Measurements from ENCODE around the gene SIPA1.

The SIPA1 gene, protein sequence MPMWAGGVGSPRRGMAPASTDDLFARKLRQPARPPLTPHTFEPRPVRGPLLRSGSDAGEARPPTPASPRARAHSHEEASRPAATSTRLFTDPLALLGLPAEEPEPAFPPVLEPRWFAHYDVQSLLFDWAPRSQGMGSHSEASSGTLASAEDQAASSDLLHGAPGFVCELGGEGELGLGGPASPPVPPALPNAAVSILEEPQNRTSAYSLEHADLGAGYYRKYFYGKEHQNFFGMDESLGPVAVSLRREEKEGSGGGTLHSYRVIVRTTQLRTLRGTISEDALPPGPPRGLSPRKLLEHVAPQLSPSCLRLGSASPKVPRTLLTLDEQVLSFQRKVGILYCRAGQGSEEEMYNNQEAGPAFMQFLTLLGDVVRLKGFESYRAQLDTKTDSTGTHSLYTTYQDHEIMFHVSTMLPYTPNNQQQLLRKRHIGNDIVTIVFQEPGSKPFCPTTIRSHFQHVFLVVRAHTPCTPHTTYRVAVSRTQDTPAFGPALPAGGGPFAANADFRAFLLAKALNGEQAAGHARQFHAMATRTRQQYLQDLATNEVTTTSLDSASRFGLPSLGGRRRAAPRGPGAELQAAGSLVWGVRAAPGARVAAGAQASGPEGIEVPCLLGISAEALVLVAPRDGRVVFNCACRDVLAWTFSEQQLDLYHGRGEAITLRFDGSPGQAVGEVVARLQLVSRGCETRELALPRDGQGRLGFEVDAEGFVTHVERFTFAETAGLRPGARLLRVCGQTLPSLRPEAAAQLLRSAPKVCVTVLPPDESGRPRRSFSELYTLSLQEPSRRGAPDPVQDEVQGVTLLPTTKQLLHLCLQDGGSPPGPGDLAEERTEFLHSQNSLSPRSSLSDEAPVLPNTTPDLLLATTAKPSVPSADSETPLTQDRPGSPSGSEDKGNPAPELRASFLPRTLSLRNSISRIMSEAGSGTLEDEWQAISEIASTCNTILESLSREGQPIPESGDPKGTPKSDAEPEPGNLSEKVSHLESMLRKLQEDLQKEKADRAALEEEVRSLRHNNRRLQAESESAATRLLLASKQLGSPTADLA

DNA sequence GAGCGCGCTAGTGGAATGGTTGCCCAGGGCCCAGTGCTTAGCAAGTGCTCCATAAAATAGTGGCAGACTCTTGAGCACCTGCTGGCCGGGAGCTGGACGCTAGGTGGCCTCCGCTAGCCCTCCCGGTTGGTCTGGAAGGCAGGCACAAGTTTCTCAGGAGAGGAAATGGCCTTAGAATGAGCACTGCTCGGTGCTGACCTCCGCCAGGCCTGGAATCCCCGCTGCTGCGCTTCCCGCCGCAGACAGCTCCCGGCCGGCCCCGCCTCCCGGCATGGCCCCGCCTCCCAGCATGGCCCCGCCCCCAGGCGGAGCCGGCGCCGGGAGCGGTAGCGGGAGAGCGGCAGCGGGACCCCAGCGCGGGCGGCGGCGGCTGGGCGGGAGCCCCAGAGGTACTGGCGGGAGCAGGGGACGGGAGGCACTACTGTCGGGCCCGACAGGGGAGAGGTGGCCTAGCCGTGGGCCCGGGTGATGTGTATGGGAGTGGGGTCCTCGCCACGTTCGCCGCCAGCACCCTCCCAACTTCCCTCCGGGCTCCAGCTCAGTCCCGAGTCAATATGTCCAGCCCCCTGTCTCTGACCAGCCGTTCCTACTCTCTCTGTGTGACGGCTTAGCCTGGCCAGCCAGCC, at the start of gene SIPA1:
SIPA1 (plus strand) TSS at position 308 of the 626 bp plus-strand sequence. CDS start 2,821 bp downstream, outside the sequence.
- no peak for DNase-seq (ENCODE audit: low read depth)

DNA sequence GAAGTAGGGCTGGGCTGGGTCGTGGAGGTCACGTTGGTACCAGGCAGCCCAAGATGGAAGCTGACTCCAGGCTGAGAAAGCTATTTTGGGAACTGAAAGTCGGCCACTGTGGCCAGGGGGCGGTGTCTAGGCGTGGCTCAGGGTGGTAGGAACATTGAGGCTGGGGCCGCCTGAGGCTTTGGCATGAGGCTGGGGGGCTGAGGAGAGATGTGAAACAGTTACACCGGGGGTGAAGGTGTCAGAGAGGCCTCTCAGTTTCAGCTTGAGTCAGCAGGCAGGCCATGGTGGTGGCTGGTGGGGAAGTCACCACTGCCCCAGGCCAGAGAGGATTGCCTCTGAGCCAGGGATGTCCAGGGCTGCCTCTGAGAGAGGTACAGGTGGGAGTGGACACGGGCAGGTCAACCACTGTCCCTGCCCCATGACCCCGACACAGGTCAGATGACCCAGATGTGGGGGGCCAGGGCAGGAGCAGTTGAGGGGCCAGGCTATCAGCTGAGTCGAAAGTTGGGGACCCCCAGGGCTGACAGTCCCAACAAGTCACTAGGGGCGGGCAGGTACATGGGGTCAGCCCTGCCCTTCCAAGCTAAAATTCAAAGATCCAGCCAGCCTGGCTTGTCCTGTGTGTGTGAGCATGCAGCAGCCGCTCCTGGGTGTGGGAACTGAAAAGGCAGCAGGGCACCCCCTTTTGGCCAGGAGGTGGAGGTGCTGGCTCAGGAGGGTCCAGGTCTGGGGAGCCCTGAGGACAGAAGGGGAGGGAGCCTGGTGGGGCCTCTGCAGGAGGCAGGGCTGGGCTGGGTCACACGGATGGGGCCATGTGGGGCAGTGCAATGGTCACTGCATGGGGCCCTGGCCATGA, 49.5 kb upstream of the SIPA1 start:
- peak; percentile 55 for DNase-seq (ENCODE audit: low read depth)

GRCh38 chr11:65589444-65590239, 48.3 kb upstream of the SIPA1 start:
- DNase-seq (ENCODE audit: low read depth): no peak

GRCh38 chr11:65590240-65590738, 47.6 kb upstream of the SIPA1 start:
- DNase-seq (ENCODE audit: low read depth): no peak

DNA sequence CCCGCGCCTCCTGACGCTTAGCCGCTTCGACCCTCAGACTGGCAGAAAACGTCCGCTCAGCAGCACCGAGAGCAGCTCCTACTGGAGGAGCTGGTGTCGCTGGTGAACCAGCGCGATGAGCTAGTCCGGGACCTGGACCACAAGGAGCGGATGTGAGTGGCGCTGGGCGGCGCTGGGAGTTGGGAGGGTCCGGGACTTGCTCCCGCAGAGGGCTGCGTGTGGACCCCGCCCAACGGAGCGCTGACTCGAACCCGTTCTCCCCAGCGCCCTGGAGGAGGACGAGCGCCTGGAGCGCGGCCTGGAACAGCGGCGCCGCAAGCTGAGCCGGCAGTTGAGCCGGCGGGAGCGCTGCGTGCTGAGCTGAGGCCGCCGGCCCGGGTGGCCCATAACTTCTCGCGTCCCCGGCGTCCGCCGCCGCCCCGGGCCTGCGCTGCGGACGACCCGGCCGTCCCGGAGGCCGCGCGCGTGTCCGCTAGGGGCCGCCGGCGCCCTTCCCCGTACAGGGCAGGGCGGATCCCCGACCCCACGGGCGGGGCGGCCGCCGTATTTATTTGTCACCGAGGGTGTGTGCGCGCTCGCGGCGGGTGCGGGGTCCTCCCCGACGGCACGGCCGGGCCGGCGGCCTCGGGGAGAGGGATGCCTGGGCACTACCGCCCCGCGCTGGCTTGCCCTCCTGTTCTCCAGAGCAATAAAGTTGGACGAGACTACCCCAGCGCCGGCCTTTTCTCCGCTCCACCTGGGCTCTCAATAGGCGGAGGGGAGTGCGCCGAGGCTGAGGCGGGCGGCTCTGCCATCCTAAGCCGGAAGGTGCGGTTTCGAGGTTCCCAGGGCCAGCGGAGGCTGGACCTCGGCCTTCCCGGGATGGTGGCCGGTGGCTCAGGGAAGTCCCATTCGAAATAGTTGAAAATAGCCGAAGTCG, 45.7 kb upstream of the SIPA1 start:
- DNase-seq (ENCODE audit: low read depth): no peak

DNA sequence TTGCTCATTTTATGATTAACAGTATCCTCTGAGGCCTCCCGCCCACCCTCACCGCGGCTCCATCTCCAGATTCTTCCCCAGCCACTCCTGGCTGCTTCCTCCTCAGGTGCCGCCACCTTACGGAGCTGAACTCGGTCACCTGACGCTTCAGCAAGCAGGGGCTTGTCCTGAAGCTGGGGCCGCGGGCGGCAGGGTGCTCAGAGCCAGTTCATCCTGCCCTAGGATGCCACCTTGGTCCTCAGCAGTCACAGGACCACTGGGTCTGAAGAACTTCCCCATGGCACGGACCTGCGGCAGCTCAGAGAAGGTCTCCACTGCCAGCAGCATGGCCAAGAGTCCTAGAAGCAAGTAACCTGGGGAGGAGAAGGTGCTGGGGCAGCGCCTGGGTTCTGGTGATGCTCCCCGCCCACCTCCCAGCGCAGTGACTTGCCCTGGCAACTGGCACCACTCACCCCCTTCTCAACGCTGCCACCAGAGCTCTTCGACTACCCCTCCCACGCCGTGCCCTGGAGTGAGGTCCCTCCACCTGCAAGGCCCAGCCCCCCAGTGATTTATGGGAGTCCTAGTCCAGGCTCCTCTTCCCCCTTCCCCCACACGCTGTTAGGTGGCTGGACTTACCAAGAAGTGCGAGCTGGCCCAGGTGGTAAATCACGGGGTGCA, 44.9 kb upstream of the SIPA1 start:
- DNase-seq (ENCODE audit: low read depth): no peak

- no peak for DNase-seq (ENCODE audit: low read depth)
These were observed 44.1 kb upstream of the SIPA1 start for GRCh38 chr11:65593518-65594414.

- no peak for DNase-seq (ENCODE audit: low read depth)
These were observed 42.8 kb upstream of the SIPA1 start for GRCh38 chr11:65595131-65595530.

- no peak for DNase-seq (ENCODE audit: low read depth)
These were observed 42.2 kb upstream of the SIPA1 start, which contains the start of gene KCNK7 for GRCh38 chr11:65595543-65596281. Gene KCNK7 (minus strand): TSS chr11:65595800. CDS start chr11:65595772, 28 bp downstream.

DNA sequence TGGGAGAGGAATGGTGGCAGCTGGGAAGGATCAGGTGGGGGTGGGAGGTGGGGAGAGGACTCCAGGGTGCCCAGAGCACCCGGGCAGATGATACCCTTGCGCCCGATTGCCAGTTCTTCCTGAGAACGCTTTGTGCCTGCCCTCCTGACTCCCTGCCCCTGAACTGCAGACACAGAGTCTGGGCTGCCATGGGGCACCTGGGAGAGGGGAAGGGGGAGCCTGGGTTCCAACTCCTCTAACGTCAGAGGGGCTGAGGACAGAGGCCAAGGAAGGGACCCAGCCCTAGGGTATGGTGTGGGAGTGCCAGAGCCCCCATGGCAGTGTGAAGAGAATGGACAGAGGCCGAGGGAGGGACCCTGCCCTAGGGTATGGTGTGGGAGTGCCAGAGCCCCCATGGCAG, 41.4 kb upstream of the SIPA1 start:
- DNase-seq (ENCODE audit: low read depth): no peak

GRCh38 chr11:65598258-65598699, 39.6 kb upstream of the SIPA1 start:
- DNase-seq (ENCODE audit: low read depth): no peak

DNA sequence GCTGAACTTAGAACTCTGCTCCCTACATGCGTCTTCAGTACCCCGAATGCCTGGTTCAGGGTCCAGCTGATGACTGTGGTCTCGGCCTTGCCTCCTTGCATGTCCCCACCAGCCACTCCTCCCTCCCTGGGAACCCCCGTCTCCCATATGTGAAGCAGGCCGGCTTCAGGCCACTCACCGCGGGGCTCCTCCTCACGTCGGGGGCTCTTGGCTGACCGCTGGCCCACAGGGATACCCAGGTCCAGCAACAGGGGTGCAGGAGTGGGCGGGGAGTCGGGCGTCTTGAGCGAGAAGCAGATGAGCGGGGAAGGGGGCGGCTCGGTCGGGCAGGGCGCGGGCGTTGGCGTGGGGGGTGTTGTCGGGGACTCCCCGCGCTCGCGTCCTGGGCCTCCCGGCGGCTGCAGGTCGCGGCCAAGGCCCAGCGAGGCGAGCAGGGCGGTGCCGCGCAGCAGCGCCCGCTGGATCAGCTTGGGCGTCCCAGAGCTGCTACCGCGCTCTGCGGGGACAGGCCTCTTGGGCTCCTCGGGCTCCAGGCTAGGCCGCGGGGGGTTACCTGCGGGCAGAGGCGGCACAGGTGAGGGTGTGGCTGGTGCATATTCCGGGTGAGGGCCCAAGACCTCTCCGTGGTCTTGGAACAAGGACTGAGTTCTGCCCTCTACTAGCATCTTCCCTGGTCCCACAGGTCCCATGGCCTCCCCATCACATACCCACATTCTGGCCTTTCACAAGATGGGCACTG, 38.5 kb upstream of the SIPA1 start:
- no peak for DNase-seq (ENCODE audit: low read depth)

DNA sequence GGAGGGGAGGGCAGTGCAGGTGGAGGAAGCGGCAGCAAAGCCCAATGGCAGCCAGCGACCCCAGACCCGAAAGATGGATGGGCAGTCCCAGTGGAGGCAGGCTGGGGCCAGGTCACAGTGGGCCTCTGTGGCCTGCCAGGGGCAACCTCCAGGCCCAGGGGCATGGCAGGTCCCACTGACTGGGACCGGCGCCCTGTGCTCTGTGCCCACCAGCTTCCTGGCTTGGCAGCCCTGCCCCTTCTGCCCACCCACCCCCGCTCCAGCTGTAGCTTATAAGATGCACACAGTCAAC, 38.0 kb upstream of the SIPA1 start:
- DNase-seq (ENCODE audit: low read depth): no peak

DNA sequence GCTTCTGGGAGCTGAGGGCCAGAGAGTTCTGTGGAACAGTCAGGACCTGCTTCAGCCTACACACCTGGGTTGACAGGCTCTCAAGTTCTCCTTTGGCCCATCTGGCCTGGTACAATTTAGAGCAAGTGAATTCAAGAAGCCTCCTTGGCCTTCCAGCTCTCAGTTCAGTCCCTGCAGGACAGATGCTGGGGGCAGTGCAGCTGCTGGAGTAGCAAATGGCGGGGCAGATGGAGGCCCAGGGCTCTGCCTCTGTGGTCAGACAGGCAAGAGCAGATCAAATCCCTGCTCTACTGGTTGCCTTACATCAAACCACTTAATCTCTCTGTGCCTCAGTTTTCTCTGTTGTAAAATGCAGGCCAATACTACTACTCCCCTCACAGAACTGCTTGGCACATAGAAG, 33.6 kb upstream of the SIPA1 start:
- no peak for DNase-seq (ENCODE audit: low read depth)

DNA sequence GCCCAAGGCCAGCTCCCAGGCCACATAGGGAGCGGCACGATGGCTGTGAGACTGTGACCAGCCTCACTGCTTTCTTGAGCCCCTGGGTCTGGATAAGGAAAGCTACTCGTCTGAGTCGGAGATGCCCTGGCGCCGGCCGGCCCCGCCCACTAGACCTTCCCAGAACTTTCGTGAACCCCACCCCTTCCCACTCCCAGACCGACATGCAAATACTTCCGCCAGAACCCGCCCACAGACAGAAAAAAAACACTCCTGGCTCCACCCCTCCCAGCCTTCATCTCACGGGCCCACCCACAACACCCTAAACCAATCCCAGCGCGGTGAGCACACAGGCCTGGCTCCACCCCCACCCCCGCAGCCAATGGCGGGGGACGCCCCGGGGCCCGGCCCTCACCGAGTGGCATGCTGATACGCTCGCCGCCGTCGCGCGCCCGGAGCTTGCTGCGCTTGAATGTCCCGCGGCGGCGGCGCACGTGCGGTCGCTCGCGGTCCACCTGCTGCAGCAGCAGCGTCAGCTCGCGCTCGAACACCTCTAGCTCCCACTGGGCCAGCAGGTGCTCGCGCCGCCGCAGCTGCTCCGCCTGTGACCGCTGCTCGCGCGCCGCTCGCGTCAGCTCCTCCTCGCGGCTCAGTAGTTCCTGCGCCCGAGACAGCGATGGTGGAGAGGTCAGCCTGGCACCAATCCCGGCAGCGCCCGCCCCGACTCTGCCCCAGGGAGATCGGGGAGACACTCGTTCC, 30.9 kb upstream of the SIPA1 start:
- no peak for DNase-seq (ENCODE audit: low read depth)
